ENCODE data around the gene FMNL2.

DNA sequence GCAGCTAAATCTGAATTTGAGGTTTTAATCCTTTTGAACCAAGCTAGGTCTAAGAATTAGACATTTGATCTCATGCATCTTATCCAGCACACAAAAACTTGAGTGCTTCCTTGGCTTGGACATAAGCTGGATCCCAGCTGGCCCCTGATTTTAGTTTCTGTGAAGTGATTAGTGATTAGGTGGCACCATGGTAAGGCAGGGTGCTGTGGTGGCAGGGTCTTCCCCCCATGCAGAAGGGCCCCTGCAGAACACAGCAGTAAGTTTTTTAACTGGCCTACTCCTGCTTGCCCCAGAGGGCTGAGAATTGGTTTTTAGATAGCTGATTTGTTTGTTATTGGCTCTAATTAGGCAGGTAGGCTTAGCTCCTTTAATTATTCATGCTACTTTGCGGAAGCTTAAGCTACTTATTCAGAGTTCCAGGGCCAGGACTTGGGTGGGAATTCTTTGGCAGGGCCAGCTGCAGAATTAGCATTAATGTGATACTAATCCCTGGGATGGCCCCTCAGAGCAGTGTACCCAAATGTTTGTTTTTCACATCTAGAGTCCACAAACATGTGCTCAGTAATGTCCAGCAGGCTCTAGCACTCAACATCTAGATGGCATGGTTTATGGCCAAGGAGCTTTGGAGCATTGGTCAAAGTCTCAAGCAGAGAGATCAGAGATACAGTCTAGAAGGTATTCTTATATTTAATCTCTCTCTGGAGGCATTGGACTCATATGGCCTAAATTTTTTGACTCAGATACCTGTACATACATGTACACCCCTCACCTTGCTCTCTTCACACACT lies 99.6 kb downstream of the FMNL2 start:
- TF ChIP-seq, protein P1, sequence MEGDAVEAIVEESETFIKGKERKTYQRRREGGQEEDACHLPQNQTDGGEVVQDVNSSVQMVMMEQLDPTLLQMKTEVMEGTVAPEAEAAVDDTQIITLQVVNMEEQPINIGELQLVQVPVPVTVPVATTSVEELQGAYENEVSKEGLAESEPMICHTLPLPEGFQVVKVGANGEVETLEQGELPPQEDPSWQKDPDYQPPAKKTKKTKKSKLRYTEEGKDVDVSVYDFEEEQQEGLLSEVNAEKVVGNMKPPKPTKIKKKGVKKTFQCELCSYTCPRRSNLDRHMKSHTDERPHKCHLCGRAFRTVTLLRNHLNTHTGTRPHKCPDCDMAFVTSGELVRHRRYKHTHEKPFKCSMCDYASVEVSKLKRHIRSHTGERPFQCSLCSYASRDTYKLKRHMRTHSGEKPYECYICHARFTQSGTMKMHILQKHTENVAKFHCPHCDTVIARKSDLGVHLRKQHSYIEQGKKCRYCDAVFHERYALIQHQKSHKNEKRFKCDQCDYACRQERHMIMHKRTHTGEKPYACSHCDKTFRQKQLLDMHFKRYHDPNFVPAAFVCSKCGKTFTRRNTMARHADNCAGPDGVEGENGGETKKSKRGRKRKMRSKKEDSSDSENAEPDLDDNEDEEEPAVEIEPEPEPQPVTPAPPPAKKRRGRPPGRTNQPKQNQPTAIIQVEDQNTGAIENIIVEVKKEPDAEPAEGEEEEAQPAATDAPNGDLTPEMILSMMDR (IDR thresholded peaks at IDR 0.05; ENCODE audit: insufficient read depth, low read depth, low read length) = no peak
- TF ChIP-seq EZH2 (IDR thresholded peaks at IDR 0.05; ENCODE audit: insufficient read depth, low read length) = no peak

Measured in astrocyte (in vitro differentiated cells and primary cell).